HG02623 (cell line): Measurements from ENCODE around the gene MRPL43.
"Not testable (repeated sequence)": the region's sequence is repeated elsewhere in the genome, so short reads cannot be mapped to it uniquely, and the experiment has no call there.

Experiments
- ATAC-seq: cut with Tn5 transposase; IDR thresholded peaks from one replicate; pipeline ENCODE4 v1.9.1; 2021; ENCODE audit warnings: moderate library complexity; ENCODE audit not compliant: unreplicated experiment

Gene MRPL43

GRCh38 chr10:100986952-100987684 is at the start of gene MRPL43, which contains the start of gene TWNK:
Gene MRPL43, minus strand, starts transcription at chr10:100987497. Its CDS starts 54 bp downstream, at chr10:100987443.
Gene TWNK, plus strand, starts transcription at chr10:100987543. Its CDS starts 668 bp downstream, at chr10:100988211.
- ATAC-seq = peak; percentile 76

GRCh38 chr10:101036726-101037125 is 49.4 kb upstream of the MRPL43 start:
- ATAC-seq = no peak

- ATAC-seq = no peak
Observed at GRCh38 chr10:101035916-101036702, 48.8 kb upstream of the MRPL43 start.

- no peak for ATAC-seq
Observed at GRCh38 chr10:101035314-101035713, 48.0 kb upstream of the MRPL43 start.

- ATAC-seq = not testable (repeated sequence)
Observed at GRCh38 chr10:101034404-101034803, 47.1 kb upstream of the MRPL43 start.

GRCh38 chr10:101033276-101033675 is 46.0 kb upstream of the MRPL43 start:
- ATAC-seq = no peak

GRCh38 chr10:101032637-101033224 is 45.4 kb upstream of the MRPL43 start:
- no peak for ATAC-seq

GRCh38 chr10:101031796-101032636 is 44.7 kb upstream of the MRPL43 start:
- ATAC-seq = no peak

GRCh38 chr10:101031128-101031795 is 44.0 kb upstream of the MRPL43 start, which contains the start of the genes PDZD7 and SFXN3:
Gene PDZD7, minus strand, starts transcription at chr10:101031129. Its CDS starts 910 bp downstream, at chr10:101030219.
Gene SFXN3, plus strand, starts transcription at chr10:101031234. Its CDS starts 3,461 bp downstream, at chr10:101034695.
- peak; percentile 94 for ATAC-seq

- ATAC-seq = no peak
Observed at GRCh38 chr10:101030496-101031127, 43.3 kb upstream of the MRPL43 start.

GRCh38 chr10:101029520-101030295 is 42.4 kb upstream of the MRPL43 start:
- no peak for ATAC-seq

GRCh38 chr10:101028446-101029337 is 41.4 kb upstream of the MRPL43 start:
- ATAC-seq = no peak

- no peak for ATAC-seq
Observed at GRCh38 chr10:101027106-101027720, 39.9 kb upstream of the MRPL43 start.

GRCh38 chr10:101022967-101023705 is 35.8 kb upstream of the MRPL43 start:
- no peak for ATAC-seq

GRCh38 chr10:101021692-101022251 is 34.5 kb upstream of the MRPL43 start:
- no peak for ATAC-seq

- no peak for ATAC-seq
Observed at GRCh38 chr10:101021239-101021638, 33.9 kb upstream of the MRPL43 start.
